K562 (cell line): Measurements from ENCODE around the gene CBX2. TPM values are rescaled to one million over a fixed set of nuclear protein-coding genes. Genes with fewer than 3 reads are reported as not detected.

Experiments used
- FIP1L1 ChIP-seq: fragments of 200-400 bp; formaldehyde crosslinking; IDR thresholded peaks from 2 replicates; pipeline ENCODE4 v1.6.1; 2018; ENCODE audit warnings: mild to moderate bottlenecking, low read depth, low read length; ENCODE audit not compliant: poor library complexity, severe bottlenecking
- MAZ ChIP-seq, 2 experiments: fragments of 450-650 bp in 1 of 2; sonication (generic) in 1 of 2; formaldehyde crosslinking; IDR thresholded peaks in 1 of 2; conservative IDR thresholded peaks in 1 of 2; 2 replicates each; pipeline versions ENCODE4 v1.4.0 to v1.5.0; 2020; ENCODE audit warnings: mild to moderate bottlenecking in 1 of 2, missing genetic modification reagents in 1 of 2
- PRDM10 ChIP-seq: fragments of 450-650 bp; IDR thresholded peaks from 2 replicates; pipeline ENCODE4 v1.6.1; 2018; ENCODE audit not compliant: partially characterized antibody
- RCOR1 ChIP-seq, 2 experiments: IDR thresholded peaks; 2 replicates each; pipeline ENCODE4 v1.6.1; 2012; ENCODE audit warnings: low read depth in 2 of 2, low read length in 2 of 2, borderline replicate concordance in 1 of 2, improper control_type of control experiment in 1 of 2
- SMARCA4 ChIP-seq: fragments of 450-650 bp; IDR thresholded peaks from 2 replicates; pipeline ENCODE4 v1.6.1; 2016
- TOE1 ChIP-seq, 2 experiments: fragments of 450-650 bp in 1 of 2; sonication (generic) in 1 of 2; formaldehyde crosslinking in 1 of 2; IDR thresholded peaks; 2 replicates each; pipeline versions ENCODE4 v1.7.1 to v1.8.0; 2016 to 2022; ENCODE audit warnings: borderline replicate concordance in 2 of 2, mild to moderate bottlenecking in 2 of 2, antibody characterized with exemption in 1 of 2, inconsistent platforms in 1 of 2, low read depth in 1 of 2, missing genetic modification reagents in 1 of 2, moderate library complexity in 1 of 2
- ZNF175 ChIP-seq: fragments of 200-800 bp; sonication (Bioruptor generic); IDR thresholded peaks from 2 replicates; pipeline ENCODE4 v1.6.1; 2016; ENCODE audit warnings: low read depth, mild to moderate bottlenecking, missing genetic modification characterization, missing compliant biosample characterization
- polyA plus RNA-seq, 8 experiments: library from polyadenylated mRNA; depleted of rRNA in 4 of 8; stranded (reverse) in 5 of 8; unstranded in 3 of 8; fragments of >200 nt; fragmentation: Nextera tagmentation in 2 of 8; fragmentation: Illumina TruSeq in 1 of 8; extraction: Ambion mirVana in 2 of 8; extraction: Trizol in 1 of 8; gene quantifications; 2 replicates each; pipeline versions ENCODE4 v1.2.1 to v1.2.3, GENCODE V29; 2011 to 2014; ENCODE audit warnings: inconsistent platforms in 1 of 8, missing spikeins in 1 of 8
- total RNA-seq, 7 experiments: library from RNA; depleted of rRNA in 6 of 7; stranded (reverse); fragments of >200 nt in 6 of 7; fragmentation: Illumina TruSeq in 2 of 7; extraction: Trizol in 2 of 7; gene quantifications; 2 replicates each; pipeline versions ENCODE4 v1.2.1 to v1.2.3, GENCODE V29; 2011 to 2021; ENCODE audit warnings: low replicate concordance in 1 of 7
- TF ChIP-seq, protein P1 (sequence below): fragments of 450-650 bp; IDR thresholded peaks from 2 replicates; pipeline ENCODE4 v1.6.1; 2016; ENCODE audit warnings: mild to moderate bottlenecking, moderate library complexity

CBX2 gene
- total and polyA plus RNA-seq, 9 of the 15 experiments (the other 6 are each of a cell fraction or from before 2014, with no cell fraction given): 0.66 to 26.9 (median 13.9) TPM

- TF ChIP-seq ZNF175 (peak; percentile 53; the same call in 1 of the 2 replicates), PRDM10 (peak; percentile 41), MAZ (CRISPR knock-in tag; conservative IDR thresholded peaks at IDR 0.05 in 1 of 2, IDR thresholded peaks at IDR 0.05 in 1 of 2) (peak; percentile 42 to 83), FIP1L1 (no peak), SMARCA4 (no peak), TOE1 (IDR thresholded peaks at IDR 0.05; ENCODE audit: borderline replicate concordance) (0 out of 2 replicates have a peak, but pooled peaks have one; percentile 25), TOE1 (CRISPR knock-in tag; IDR thresholded peaks at IDR 0.05; ENCODE audit: borderline replicate concordance, low read depth) (no peak), RCOR1 (IDR thresholded peaks at IDR 0.05; ENCODE audit: borderline replicate concordance in 1 of 2, low read depth in 2 of 2, low read length in 2 of 2) (peak in 1 of 2 experiments; percentile 78; a peak in 2 of 4 replicates)
- TF ChIP-seq, protein P1, sequence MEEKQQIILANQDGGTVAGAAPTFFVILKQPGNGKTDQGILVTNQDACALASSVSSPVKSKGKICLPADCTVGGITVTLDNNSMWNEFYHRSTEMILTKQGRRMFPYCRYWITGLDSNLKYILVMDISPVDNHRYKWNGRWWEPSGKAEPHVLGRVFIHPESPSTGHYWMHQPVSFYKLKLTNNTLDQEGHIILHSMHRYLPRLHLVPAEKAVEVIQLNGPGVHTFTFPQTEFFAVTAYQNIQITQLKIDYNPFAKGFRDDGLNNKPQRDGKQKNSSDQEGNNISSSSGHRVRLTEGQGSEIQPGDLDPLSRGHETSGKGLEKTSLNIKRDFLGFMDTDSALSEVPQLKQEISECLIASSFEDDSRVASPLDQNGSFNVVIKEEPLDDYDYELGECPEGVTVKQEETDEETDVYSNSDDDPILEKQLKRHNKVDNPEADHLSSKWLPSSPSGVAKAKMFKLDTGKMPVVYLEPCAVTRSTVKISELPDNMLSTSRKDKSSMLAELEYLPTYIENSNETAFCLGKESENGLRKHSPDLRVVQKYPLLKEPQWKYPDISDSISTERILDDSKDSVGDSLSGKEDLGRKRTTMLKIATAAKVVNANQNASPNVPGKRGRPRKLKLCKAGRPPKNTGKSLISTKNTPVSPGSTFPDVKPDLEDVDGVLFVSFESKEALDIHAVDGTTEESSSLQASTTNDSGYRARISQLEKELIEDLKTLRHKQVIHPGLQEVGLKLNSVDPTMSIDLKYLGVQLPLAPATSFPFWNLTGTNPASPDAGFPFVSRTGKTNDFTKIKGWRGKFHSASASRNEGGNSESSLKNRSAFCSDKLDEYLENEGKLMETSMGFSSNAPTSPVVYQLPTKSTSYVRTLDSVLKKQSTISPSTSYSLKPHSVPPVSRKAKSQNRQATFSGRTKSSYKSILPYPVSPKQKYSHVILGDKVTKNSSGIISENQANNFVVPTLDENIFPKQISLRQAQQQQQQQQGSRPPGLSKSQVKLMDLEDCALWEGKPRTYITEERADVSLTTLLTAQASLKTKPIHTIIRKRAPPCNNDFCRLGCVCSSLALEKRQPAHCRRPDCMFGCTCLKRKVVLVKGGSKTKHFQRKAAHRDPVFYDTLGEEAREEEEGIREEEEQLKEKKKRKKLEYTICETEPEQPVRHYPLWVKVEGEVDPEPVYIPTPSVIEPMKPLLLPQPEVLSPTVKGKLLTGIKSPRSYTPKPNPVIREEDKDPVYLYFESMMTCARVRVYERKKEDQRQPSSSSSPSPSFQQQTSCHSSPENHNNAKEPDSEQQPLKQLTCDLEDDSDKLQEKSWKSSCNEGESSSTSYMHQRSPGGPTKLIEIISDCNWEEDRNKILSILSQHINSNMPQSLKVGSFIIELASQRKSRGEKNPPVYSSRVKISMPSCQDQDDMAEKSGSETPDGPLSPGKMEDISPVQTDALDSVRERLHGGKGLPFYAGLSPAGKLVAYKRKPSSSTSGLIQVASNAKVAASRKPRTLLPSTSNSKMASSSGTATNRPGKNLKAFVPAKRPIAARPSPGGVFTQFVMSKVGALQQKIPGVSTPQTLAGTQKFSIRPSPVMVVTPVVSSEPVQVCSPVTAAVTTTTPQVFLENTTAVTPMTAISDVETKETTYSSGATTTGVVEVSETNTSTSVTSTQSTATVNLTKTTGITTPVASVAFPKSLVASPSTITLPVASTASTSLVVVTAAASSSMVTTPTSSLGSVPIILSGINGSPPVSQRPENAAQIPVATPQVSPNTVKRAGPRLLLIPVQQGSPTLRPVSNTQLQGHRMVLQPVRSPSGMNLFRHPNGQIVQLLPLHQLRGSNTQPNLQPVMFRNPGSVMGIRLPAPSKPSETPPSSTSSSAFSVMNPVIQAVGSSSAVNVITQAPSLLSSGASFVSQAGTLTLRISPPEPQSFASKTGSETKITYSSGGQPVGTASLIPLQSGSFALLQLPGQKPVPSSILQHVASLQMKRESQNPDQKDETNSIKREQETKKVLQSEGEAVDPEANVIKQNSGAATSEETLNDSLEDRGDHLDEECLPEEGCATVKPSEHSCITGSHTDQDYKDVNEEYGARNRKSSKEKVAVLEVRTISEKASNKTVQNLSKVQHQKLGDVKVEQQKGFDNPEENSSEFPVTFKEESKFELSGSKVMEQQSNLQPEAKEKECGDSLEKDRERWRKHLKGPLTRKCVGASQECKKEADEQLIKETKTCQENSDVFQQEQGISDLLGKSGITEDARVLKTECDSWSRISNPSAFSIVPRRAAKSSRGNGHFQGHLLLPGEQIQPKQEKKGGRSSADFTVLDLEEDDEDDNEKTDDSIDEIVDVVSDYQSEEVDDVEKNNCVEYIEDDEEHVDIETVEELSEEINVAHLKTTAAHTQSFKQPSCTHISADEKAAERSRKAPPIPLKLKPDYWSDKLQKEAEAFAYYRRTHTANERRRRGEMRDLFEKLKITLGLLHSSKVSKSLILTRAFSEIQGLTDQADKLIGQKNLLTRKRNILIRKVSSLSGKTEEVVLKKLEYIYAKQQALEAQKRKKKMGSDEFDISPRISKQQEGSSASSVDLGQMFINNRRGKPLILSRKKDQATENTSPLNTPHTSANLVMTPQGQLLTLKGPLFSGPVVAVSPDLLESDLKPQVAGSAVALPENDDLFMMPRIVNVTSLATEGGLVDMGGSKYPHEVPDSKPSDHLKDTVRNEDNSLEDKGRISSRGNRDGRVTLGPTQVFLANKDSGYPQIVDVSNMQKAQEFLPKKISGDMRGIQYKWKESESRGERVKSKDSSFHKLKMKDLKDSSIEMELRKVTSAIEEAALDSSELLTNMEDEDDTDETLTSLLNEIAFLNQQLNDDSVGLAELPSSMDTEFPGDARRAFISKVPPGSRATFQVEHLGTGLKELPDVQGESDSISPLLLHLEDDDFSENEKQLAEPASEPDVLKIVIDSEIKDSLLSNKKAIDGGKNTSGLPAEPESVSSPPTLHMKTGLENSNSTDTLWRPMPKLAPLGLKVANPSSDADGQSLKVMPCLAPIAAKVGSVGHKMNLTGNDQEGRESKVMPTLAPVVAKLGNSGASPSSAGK: peak; percentile 81
These were observed 53.6 kb downstream of the CBX2 start (continued) for GRCh38 chr17:79831265-79832217.
